ENCODE measurements around the gene SPOCK1.

DNA sequence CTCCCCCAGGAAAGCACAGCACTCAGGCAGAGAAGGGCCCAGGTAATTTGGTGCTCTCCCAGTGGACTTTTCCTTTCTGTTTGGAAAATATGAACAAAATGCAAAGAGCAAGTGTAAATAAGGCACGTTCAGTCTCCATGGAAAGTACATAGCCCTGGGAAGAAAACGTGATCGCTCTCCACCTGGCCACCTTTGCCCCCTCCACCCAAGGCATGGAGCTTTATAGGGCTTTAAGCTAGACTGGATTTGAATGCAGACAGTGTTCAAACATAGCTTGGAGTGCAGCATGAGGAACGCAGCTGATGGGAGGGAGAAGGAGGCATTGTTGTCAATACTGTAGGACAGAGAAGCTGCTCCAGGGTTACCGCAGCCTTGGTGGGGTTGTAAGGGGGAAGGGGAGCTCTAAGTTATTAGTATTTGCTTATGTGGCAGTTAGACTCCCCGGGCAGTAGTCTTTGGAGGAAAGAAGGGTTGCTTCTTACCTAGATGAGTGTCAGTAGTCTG, 500.2 kb downstream of the SPOCK1 start:
- no peak for TF ChIP-seq EZH2 (IDR thresholded peaks at IDR 0.05; ENCODE audit: borderline replicate concordance, low read depth, low read length, severe bottlenecking)
- TF ChIP-seq, protein P1, sequence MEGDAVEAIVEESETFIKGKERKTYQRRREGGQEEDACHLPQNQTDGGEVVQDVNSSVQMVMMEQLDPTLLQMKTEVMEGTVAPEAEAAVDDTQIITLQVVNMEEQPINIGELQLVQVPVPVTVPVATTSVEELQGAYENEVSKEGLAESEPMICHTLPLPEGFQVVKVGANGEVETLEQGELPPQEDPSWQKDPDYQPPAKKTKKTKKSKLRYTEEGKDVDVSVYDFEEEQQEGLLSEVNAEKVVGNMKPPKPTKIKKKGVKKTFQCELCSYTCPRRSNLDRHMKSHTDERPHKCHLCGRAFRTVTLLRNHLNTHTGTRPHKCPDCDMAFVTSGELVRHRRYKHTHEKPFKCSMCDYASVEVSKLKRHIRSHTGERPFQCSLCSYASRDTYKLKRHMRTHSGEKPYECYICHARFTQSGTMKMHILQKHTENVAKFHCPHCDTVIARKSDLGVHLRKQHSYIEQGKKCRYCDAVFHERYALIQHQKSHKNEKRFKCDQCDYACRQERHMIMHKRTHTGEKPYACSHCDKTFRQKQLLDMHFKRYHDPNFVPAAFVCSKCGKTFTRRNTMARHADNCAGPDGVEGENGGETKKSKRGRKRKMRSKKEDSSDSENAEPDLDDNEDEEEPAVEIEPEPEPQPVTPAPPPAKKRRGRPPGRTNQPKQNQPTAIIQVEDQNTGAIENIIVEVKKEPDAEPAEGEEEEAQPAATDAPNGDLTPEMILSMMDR (IDR thresholded peaks at IDR 0.05; ENCODE audit: borderline replicate concordance, extremely low read depth, low read length, poor library complexity, severe bottlenecking), result no peak
